ENCODE results near the gene CCDC171.
A peak's percentile ranks its signal among the peaks of the same experiment; 100 is the strongest.
"Not testable (repeated sequence)": the region's sequence is repeated elsewhere in the genome, so short reads cannot be mapped to it uniquely, and the experiment has no call there.

CCDC171 gene

GRCh38 chr9:15552636-15553527, at the start of gene CCDC171:
CCDC171 (plus strand) TSS chr9:15553043; CDS start chr9:15564089, 11,046 bp downstream.
- DNase-seq (ENCODE audit: low read depth, low spot score): peak; percentile 97

GRCh38 chr9:15505921-15506320, 46.9 kb upstream of the CCDC171 start:
- DNase-seq (ENCODE audit: low read depth, low spot score): no peak

- peak; percentile 54 for DNase-seq (ENCODE audit: low read depth, low spot score)
These were observed 42.7 kb upstream of the CCDC171 start for GRCh38 chr9:15509931-15510788.

- peak; percentile 93 for DNase-seq (ENCODE audit: low read depth, low spot score)
These were observed 41.9 kb upstream of the CCDC171 start, which contains the start of gene PSIP1 for GRCh38 chr9:15510789-15511575. PSIP1 (minus strand) TSS chr9:15510970; CDS start chr9:15510188, 782 bp downstream.

GRCh38 chr9:15512204-15512603, 40.6 kb upstream of the CCDC171 start:
- no peak for DNase-seq (ENCODE audit: low read depth, low spot score)

- DNase-seq (ENCODE audit: low read depth, low spot score): peak; percentile 15
These were observed 40.0 kb upstream of the CCDC171 start for GRCh38 chr9:15512889-15513288.

GRCh38 chr9:15513335-15513734, 39.5 kb upstream of the CCDC171 start:
- peak; percentile 72 for DNase-seq (ENCODE audit: low read depth, low spot score)

- DNase-seq (ENCODE audit: low read depth, low spot score): no peak
These were observed 33.0 kb upstream of the CCDC171 start for GRCh38 chr9:15519831-15520230.

- DNase-seq (ENCODE audit: low read depth, low spot score): no peak
These were observed 31.6 kb upstream of the CCDC171 start for GRCh38 chr9:15521254-15521653.

GRCh38 chr9:15522130-15522755, 30.6 kb upstream of the CCDC171 start:
- DNase-seq (ENCODE audit: low read depth, low spot score): no peak

GRCh38 chr9:15524845-15525455, 27.9 kb upstream of the CCDC171 start:
- no peak for DNase-seq (ENCODE audit: low read depth, low spot score)

GRCh38 chr9:15525958-15526357, 26.9 kb upstream of the CCDC171 start:
- no peak for DNase-seq (ENCODE audit: low read depth, low spot score)

- not testable (repeated sequence) for DNase-seq (ENCODE audit: low read depth, low spot score)
These were observed 25.8 kb upstream of the CCDC171 start for GRCh38 chr9:15527035-15527434.

- DNase-seq (ENCODE audit: low read depth, low spot score): no peak
These were observed 23.1 kb upstream of the CCDC171 start for GRCh38 chr9:15529566-15530324.

GRCh38 chr9:15531380-15531779, 21.5 kb upstream of the CCDC171 start:
- no peak for DNase-seq (ENCODE audit: low read depth, low spot score)

GRCh38 chr9:15541872-15542271, 11.0 kb upstream of the CCDC171 start:
- DNase-seq (ENCODE audit: low read depth, low spot score): peak; percentile 11

- no peak for DNase-seq (ENCODE audit: low read depth, low spot score)
These were observed 10.2 kb upstream of the CCDC171 start for GRCh38 chr9:15542624-15543023.

GRCh38 chr9:15543047-15543813, 9.6 kb upstream of the CCDC171 start:
- DNase-seq (ENCODE audit: low read depth, low spot score): no peak

- no peak for DNase-seq (ENCODE audit: low read depth, low spot score)
These were observed 3.2 kb upstream of the CCDC171 start for GRCh38 chr9:15549611-15550010.

Data from ELF-1 (cell line).